Renal cortex interstitium (tissue), 11 donors: ENCODE data around the gene CPED1. TPM values are rescaled to one million over a fixed set of nuclear protein-coding genes. Genes with fewer than 3 reads are reported as not detected.
"Not testable (repeated sequence)": the region's sequence is repeated elsewhere in the genome, so short reads cannot be mapped to it uniquely, and the experiment has no call there.

Experiments
- DNase-seq, 11 donors: peaks; one replicate each; pipeline ENCODE4 v3.0.0-alpha.2; 2013; ENCODE audit warnings: low read depth in 9 of 11, low spot score in 4 of 11; ENCODE audit errors: extremely low read depth in 1 of 11
- polyA plus RNA-seq, 3 donors: library from polyadenylated mRNA; unstranded; fragments of 120-200 nt; gene quantifications; one replicate each; pipeline ENCODE4 v1.2.1, GENCODE V29; 2013; ENCODE audit not compliant: insufficient read length in 3 of 3

Gene CPED1
- polyA plus RNA-seq, 3 donors: 37.1 to 43.9 (median 43.3) TPM

DNA sequence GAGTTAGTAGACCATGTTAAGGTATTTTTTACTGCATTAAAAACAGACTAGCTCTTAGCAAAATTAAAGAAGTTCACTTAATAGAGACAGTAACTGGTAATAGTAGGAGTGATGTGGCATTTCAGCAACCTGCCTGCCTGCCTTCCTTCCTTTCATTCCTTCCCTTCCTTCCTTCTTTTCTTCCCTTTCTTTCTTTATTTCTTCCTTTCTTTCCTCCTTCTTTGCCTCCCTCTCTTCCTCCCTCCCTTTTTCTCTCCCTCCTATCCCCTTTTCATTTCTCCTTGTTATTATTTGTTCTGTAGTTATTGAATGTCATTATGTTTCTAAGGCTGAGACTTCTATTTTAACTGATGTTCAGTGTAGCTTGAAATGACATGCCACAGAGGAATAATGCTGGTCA is 193.8 kb downstream of the CPED1 start:
- no peak for DNase-seq

DNA sequence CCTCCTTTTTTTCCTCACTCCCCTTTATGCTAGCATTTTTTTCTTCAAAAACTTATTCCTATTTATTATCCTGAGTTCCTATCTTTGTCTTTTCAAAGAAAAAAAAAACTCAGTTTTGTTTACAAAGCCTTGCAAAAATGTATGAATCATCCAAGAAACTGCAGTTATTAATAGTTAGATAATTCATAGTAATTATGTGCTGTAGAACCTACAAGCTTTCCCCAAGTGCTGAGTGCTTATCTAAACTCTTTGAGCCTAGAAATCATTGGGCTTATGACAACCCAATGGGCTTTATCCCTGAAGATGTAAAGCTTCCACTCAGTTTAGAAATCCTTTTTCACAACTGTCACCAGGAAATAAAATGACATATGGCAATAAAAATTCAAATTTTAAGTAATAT is 194.4 kb downstream of the CPED1 start:
- DNase-seq: no peak

GRCh38 chr7:121183883-121184282 is 195.4 kb downstream of the CPED1 start:
- not testable (repeated sequence) for DNase-seq

DNA sequence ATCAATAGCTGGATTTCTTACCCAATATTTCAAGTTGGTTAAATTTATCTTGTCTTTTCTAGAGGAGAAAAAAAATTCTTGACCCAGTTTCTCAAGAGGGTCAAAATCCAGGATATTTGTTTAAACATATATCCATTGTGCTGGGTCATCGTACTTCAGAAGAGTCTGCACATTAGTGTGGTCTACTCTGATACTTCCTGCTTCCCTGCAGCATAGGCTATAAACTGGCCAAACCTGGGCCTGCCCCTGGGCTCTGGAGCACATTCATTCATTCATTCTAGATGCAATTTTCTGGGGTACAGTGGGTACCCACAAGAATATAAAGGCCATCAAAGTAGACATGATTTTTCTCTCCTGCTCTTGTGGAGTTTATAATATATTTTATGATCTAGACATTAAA is 198.2 kb downstream of the CPED1 start:
- no peak for DNase-seq

DNA sequence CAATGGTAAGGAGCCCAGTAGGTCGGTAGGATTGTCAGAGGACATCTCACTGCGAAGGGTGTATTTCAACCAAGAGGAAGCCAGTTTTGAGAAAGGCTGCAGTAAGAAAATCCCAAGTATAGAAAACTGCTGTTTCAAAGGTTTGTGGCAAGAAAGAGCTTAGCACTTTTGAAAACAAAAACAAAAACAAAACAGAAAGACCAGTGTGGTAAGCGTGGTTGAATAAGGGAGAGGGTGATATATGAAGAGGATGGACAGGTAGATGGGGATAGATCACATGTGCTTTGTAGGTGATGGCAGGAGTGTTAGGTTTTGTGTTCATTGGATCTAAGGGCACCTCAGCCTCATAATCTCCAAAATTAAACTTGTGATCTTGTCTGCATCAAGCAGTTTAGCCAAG is 198.7 kb downstream of the CPED1 start:
- no peak for DNase-seq

DNA sequence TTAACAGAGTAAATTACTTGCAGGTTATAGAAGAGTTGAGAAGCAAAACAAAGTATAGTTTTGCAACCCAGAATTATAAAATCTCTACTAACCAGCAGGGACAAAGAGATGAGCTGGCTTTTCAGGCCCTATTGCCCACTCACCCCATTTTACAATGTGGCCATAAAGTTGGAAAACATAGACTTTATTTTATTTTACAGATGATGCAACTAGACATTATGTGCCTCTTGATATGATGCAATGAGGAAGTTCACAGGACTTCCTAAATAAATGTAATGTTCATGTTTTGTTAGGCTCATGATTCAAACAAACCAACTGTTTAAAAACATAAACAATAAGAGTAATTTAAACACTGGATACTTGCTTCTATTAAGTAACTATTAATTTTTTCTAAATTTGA is 199.2 kb downstream of the CPED1 start:
- DNase-seq: no peak

DNA sequence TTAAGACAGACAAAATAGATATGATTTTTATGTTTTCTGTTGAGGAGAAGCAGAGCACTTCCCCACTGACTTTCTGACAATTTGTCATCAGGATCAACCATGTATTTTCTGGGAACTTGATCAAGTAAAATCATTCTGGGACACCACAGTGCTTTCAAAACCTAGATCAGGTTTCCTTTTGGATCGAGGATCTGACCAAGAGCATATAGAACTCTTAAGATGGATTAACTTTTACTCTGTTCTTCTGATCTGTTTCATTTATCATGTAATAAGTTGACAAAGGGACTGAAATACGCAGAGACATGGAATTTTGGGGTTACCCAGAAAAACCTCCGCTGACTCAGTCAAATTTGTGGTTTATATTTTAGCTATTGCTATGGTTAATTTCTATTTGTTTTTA is 204.3 kb downstream of the CPED1 start:
- DNase-seq: no peak

DNA sequence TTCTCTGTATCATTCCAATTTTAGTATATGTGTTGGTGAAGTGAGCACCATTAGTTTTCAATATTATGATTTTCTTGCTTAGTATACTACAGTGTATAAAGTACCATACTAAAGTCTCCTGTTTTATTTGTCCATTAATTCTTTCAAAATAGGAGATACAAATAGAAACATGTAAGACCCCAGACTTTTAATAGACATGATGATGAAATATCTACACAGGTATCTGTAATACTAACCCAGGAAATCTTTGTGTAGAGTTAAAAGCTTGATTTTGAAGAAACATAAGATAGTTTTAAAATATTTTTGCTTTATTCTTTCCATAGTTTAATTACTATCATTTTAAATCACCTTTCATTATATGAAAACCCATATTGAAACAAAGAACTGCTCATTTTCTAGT is 206.5 kb downstream of the CPED1 start:
- DNase-seq: no peak

DNA sequence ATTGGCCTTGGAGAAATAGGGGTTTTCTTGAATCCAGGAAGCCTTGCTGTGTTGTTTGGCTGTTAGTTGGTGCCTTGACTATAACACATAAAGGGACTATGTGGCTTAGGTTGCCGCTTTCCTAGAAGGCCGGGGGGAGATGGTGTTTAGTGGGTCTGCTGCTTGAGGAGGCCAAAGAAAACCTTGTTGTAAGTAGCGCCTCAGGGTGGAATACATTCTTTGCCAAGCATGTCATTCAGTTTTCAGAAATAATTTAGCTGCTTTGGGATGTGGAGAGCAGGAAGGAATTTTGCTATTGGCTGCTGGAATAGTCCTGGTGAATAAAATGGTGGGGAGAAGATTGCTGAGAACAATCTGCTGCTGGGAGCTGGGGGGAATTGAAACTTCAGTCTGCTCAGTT is 207.4 kb downstream of the CPED1 start:
- peak in 4 of 11 donors; percentile 14 to 33 (median 32) for DNase-seq

DNA sequence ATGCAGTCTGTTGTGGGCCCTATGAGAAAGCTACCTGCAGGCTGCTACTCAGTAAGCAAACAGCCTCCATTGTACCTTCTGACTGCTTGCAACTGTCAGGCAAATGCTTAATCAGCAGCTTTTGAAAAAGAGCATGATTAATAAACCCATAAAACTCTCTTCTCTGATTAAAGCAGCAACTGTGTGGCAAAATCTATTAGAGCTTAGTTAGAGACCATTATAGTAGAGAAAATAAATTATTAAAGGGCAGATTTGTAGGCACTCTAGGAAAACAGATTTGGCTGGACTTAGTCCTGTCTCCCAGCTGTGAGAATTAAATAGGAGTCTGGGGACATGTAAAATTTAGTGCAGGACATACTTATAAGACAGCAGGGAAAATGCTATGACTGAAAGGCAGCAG is 207.8 kb downstream of the CPED1 start:
- peak in 2 of 11 donors; percentile 2 to 5 for DNase-seq

DNA sequence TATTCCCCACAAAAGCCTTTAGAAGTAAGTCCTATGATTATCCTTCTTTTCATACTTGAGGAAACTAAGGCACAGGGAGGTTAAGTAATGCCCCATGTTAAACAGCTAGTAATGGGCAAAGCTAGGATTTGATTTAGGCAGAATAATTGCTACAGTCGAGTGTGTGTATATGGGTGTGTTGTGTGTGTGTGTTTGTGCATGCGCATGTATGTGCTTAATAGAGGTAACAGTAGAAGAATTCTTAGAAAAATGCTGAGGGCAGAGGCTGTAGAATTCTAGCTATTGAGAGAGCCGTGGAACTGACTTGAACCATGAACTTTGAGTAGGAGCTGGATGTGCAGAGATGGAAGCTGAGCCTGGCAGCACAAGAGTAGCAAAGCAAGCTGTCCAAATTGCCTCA is 208.9 kb downstream of the CPED1 start:
- no peak for DNase-seq

GRCh38 chr7:121198502-121198901 is 210.0 kb downstream of the CPED1 start:
- no peak for DNase-seq

DNA sequence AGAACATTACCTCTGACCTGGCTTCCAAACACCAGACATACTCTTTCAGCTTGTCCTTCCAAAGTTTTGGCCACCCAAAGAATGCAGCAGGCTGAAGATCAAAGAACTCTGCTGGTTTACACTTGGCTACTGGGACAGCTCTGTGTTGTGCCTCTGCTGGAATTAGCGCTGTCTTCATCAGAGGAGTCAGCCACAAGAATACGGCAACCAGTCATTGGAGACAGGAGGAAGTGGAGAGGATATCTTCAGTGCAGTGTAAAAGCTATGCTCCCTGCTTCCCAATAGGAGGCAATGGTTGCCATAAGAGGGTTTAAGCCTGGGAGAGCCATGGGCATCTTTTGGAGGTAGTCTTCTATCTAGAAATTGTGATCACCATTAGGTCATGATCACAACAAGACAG is 213.6 kb downstream of the CPED1 start:
- no peak for DNase-seq

DNA sequence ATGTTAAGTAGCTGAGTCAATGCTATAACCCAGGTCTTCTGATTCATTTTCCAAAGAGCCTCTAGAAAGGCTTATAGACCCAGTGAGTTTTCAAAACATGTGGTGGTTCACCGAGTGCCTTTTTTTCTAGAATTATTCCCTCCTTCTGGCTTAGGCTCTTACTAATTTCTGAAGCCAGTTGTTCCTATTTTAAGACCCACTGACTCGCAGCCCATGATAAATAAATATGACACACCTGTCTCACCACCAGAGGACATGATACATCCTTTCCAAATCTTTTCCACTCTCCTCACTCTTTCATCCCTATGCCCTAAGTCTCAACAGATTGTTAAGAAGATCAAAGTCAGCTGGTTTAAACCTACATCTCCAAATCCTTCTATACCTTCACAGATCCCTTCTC is 214.3 kb downstream of the CPED1 start:
- DNase-seq: no peak

- peak in 4 of 11 donors; percentile 1 to 11 (median 6) for DNase-seq
These were observed 216.0 kb downstream of the CPED1 start for GRCh38 chr7:121204537-121204936.

DNA sequence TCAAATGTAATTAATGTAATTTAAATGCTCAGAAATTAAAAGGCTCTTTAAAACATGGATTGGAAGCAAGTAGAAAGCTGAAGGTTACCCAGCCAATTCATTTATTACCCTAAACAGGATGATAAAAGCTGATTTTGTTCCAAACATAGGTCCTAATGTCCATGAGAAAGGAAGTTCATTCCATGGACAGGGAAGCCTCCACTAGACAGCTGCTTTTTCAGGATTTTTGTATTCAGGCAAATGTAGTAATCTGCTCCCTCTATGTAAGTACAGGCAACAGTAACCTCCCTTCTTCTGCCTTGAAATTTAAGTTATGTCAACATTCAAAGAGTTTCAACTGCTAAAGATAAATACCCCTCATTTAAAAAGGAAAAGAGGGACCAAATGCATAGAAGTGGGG is 217.3 kb downstream of the CPED1 start:
- DNase-seq: no peak

- no peak for DNase-seq
These were observed 222.7 kb downstream of the CPED1 start for GRCh38 chr7:121211253-121211652.

GRCh38 chr7:121212036-121212435 is 223.5 kb downstream of the CPED1 start:
- DNase-seq: no peak

GRCh38 chr7:121214657-121215056 is 226.1 kb downstream of the CPED1 start:
- no peak for DNase-seq

DNA sequence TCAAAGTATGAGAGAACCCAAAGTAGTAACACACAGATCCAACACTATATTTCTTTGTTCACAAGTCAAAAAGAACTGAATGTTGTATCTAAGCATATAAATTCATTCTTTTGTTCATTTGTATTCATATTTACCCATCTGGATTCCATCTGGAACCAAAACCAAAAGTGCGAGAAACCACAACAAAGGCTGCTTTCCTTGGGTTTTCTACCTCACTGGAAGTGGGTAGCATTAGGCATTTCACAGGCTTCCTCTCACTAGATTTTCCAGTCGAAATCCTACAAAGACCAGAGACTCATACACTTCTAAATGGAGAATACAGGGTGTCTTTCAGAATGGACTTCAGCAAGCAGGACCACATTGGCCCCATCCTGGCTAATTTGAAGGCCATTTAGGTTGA is 230.5 kb downstream of the CPED1 start:
- DNase-seq: no peak

DNA sequence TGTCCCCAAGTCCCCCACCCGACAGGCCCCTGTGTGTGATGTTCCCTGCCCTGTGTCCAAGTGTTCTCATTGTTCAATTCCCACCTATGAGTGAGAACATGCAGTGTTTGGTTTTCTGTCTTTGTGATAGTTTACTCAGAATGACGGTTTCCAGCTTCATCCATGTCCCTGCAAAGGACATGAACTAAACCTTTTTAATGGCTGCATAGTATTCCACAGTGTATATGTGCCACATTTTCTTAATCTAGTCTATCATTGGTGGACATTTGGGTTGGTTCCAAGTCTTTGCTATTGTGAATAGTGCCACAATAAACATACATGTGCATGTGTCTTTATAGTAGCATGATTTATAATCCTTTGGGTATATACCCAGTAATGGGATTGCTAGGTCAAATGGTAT is 232.6 kb downstream of the CPED1 start:
- DNase-seq: not testable (repeated sequence)

DNA sequence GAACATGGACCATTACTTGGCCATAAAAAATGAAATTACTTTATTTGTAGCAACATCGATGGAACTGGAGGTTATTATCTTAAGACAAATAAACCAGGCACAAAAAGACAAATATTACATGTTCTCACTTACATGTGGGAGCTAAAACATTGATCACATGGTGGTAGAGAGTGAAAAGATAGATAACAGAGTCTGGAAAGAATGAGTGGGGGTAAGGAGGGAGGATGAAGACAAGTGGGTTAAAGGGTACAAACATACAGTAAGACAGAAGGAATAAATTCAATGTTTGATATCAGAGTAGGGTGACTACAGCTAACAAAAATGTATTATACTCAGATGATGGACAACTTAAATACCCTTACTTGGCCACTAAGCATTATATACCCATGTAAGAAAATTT is 240.3 kb downstream of the CPED1 start:
- DNase-seq: no peak
